SK-N-SH treated with all-trans-retinoic acid at 6 μM for 48 hours (cell line): ENCODE measurements around the gene DOK5.

Experiments used
- ATAC-seq: fragments of 200-7000 bp; cut with Tn5 transposase; 3 replicates; pipeline ENCODE4 v1.9.1; 2020; ENCODE audit warnings: mild to moderate bottlenecking, moderate library complexity
- BACH2 ChIP-seq: fragments of 250-450 bp; sonication (Bioruptor Pico); IDR thresholded peaks from 2 replicates; pipeline ENCODE4 v1.9.0; 2021; ENCODE audit warnings: mild to moderate bottlenecking, borderline replicate concordance
- CREB5 ChIP-seq: fragments of 250-450 bp; sonication (Bioruptor Pico); IDR thresholded peaks from 2 replicates; pipeline ENCODE4 v1.5.1; 2020; ENCODE audit warnings: low read depth, mild to moderate bottlenecking, moderate library complexity
- CSDC2 ChIP-seq: fragments of 250-450 bp; sonication (Bioruptor Pico); IDR thresholded peaks from 2 replicates; pipeline ENCODE4 v1.5.0; 2020; ENCODE audit warnings: mild to moderate bottlenecking, moderate library complexity
- CSRNP3 ChIP-seq: fragments of 250-450 bp; sonication (Bioruptor Pico); IDR thresholded peaks from 2 replicates; pipeline ENCODE4 v1.5.1; 2021; ENCODE audit warnings: mild to moderate bottlenecking, moderate library complexity
- ESRRG ChIP-seq: fragments of 250-450 bp; sonication (Bioruptor Pico); IDR thresholded peaks from 2 replicates; pipeline ENCODE4 v1.6.1; 2021; ENCODE audit warnings: mild to moderate bottlenecking
- GLIS3 ChIP-seq: fragments of 250-450 bp; sonication (Bioruptor Pico); IDR thresholded peaks from 2 replicates; pipeline ENCODE4 v1.5.0; 2020; ENCODE audit warnings: mild to moderate bottlenecking, moderate library complexity
- ISL1 ChIP-seq: fragments of 250-450 bp; sonication (Bioruptor Pico); IDR thresholded peaks from 2 replicates; pipeline ENCODE4 v2.1.2; 2022; ENCODE audit warnings: mild to moderate bottlenecking, moderate library complexity
- OSR1 ChIP-seq: fragments of 250-450 bp; sonication (Bioruptor Pico); IDR thresholded peaks from 2 replicates; pipeline ENCODE4 v1.8.0; 2022; ENCODE audit warnings: moderate library complexity, mild to moderate bottlenecking, inconsistent platforms
- PATZ1 ChIP-seq: fragments of 250-450 bp; sonication (Bioruptor Pico); IDR thresholded peaks from 2 replicates; pipeline ENCODE4 v1.8.0; 2020; ENCODE audit warnings: mild to moderate bottlenecking, moderate library complexity, borderline replicate concordance
- POU6F1 ChIP-seq: fragments of 250-450 bp; sonication (Bioruptor Pico); IDR thresholded peaks from 2 replicates; pipeline ENCODE4 v1.8.0; 2021; ENCODE audit warnings: low read depth, mild to moderate bottlenecking, moderate library complexity, borderline replicate concordance
- PPARA ChIP-seq: fragments of 250-450 bp; sonication (Bioruptor Pico); IDR thresholded peaks from 2 replicates; pipeline ENCODE4 v1.5.0; 2020; ENCODE audit warnings: mild to moderate bottlenecking, borderline replicate concordance
- RARB ChIP-seq: fragments of 250-450 bp; sonication (Bioruptor Pico); IDR thresholded peaks from 2 replicates; pipeline ENCODE4 v1.8.0; 2021; ENCODE audit warnings: mild to moderate bottlenecking, moderate library complexity
- SNAI2 ChIP-seq: fragments of 250-450 bp; sonication (Bioruptor Pico); IDR thresholded peaks from 2 replicates; pipeline ENCODE4 v1.5.0; 2020; ENCODE audit warnings: mild to moderate bottlenecking, moderate library complexity
- TCF4 ChIP-seq: fragments of 250-450 bp; sonication (Bioruptor Pico); IDR thresholded peaks from 2 replicates; pipeline ENCODE4 v1.8.0; 2021; ENCODE audit warnings: mild to moderate bottlenecking, moderate library complexity, borderline replicate concordance
- TOX ChIP-seq: fragments of 250-450 bp; sonication (Bioruptor Pico); IDR thresholded peaks from 2 replicates; pipeline ENCODE4 v1.8.0; 2021; ENCODE audit warnings: mild to moderate bottlenecking, moderate library complexity, borderline replicate concordance
- TSHZ2 ChIP-seq: fragments of 250-450 bp; sonication (Bioruptor Pico); IDR thresholded peaks from 2 replicates; pipeline ENCODE4 v1.5.0; 2020; ENCODE audit warnings: mild to moderate bottlenecking, moderate library complexity
- ZC3H10 ChIP-seq: fragments of 250-450 bp; sonication (Bioruptor Pico); IDR thresholded peaks from 2 replicates; pipeline ENCODE4 v1.5.1; 2021; ENCODE audit warnings: mild to moderate bottlenecking, moderate library complexity
- ZFP3 ChIP-seq: fragments of 250-450 bp; sonication (Bioruptor Pico); IDR thresholded peaks from 2 replicates; pipeline ENCODE4 v1.5.0; 2020; ENCODE audit warnings: mild to moderate bottlenecking, moderate library complexity
- ZFP30 ChIP-seq: fragments of 450-650 bp; formaldehyde crosslinking; IDR thresholded peaks from 2 replicates; pipeline ENCODE4 v1.5.0; 2022; ENCODE audit warnings: mild to moderate bottlenecking, moderate library complexity
- ZNF565 ChIP-seq: fragments of 450-650 bp; formaldehyde crosslinking; conservative IDR thresholded peaks from 2 replicates; pipeline ENCODE4 v1.5.0; 2020; ENCODE audit warnings: low read depth, mild to moderate bottlenecking, moderate library complexity
- ZNF70 ChIP-seq: fragments of 450-650 bp; formaldehyde crosslinking; IDR thresholded peaks from 2 replicates; pipeline ENCODE4 v1.5.0; 2020; ENCODE audit warnings: mild to moderate bottlenecking, moderate library complexity
- ZNF8 ChIP-seq: fragments of 450-650 bp; formaldehyde crosslinking; IDR thresholded peaks from 2 replicates; pipeline ENCODE4 v1.5.0; 2020; ENCODE audit warnings: mild to moderate bottlenecking, moderate library complexity

DOK5 gene

GRCh38 chr20:54619181-54619580 lies 143.8 kb downstream of the DOK5 start:
- TF ChIP-seq ZNF8, result no peak
- no peak for TF ChIP-seq TSHZ2 (CRISPR knock-in tag)
- no peak for TF ChIP-seq SNAI2
- TF ChIP-seq RARB, result no peak
- no peak for TF ChIP-seq POU6F1 (CRISPR knock-in tag)
- TF ChIP-seq CSRNP3 (CRISPR knock-in tag), result no peak
- no peak for TF ChIP-seq PPARA (CRISPR knock-in tag)
- TF ChIP-seq TCF4, result no peak
- TF ChIP-seq ESRRG (CRISPR knock-in tag), result no peak
- no peak for TF ChIP-seq CREB5 (CRISPR knock-in tag)
- no peak for TF ChIP-seq BACH2
- TF ChIP-seq CSDC2 (CRISPR knock-in tag), result no peak
- no peak for TF ChIP-seq OSR1 (CRISPR knock-in tag)
- no peak for TF ChIP-seq ZC3H10 (CRISPR knock-in tag)
- TF ChIP-seq ZFP30 (CRISPR knock-in tag), result no peak
- no peak for TF ChIP-seq GLIS3 (CRISPR knock-in tag)
- TF ChIP-seq, all 23 proteins: peak for 0
- no peak for ATAC-seq

- ATAC-seq, result no peak
These were observed 144.3 kb downstream of the DOK5 start for GRCh38 chr20:54619682-54620081.

More at GRCh38 chr20:54619682-54620081, 144.3 kb downstream of the DOK5 start:
- TF ChIP-seq ZFP3 (no peak), BACH2 (no peak), ISL1 (CRISPR knock-in tag) (no peak), ZNF565 (CRISPR knock-in tag) (no peak), ZNF70 (CRISPR knock-in tag) (no peak), SNAI2 (no peak), CSRNP3 (CRISPR knock-in tag) (no peak), POU6F1 (CRISPR knock-in tag) (no peak), ZFP30 (CRISPR knock-in tag) (no peak), TOX (CRISPR knock-in tag) (no peak), ZNF8 (no peak), PATZ1 (CRISPR knock-in tag) (no peak), OSR1 (CRISPR knock-in tag) (no peak)
